HepG2 (cell line): ENCODE data around the gene RAB3A. TPM values are rescaled to one million over a fixed set of nuclear protein-coding genes. Genes with fewer than 3 reads are reported as not detected.
A peak's percentile ranks its signal among the peaks of the same experiment; 100 is the strongest.

Experiments
- BCL6 ChIP-seq: IDR thresholded peaks from 2 replicates; pipeline ENCODE4 v1.6.1; 2016; ENCODE audit warnings: missing genetic modification reagents, missing compliant biosample characterization
- EEA1 ChIP-seq: sonication (generic); formaldehyde crosslinking; IDR thresholded peaks from 2 replicates; pipeline ENCODE4 v1.5.1; 2020; ENCODE audit warnings: mild to moderate bottlenecking, missing genetic modification reagents, borderline replicate concordance
- MXI1 ChIP-seq: IDR thresholded peaks from 3 replicates; pipeline ENCODE4 v1.6.1; 2012; ENCODE audit warnings: low read depth, low read length, inconsistent platforms, borderline replicate concordance
- PHB2 ChIP-seq: fragments of 450-650 bp; IDR thresholded peaks from 2 replicates; pipeline ENCODE4 v1.6.1; 2018; ENCODE audit not compliant: partially characterized antibody
- RNF2 ChIP-seq: fragments of 450-650 bp; conservative IDR thresholded peaks from 2 replicates; pipeline ENCODE4 v1.6.1; 2016; ENCODE audit warnings: low read depth
- TBX3 ChIP-seq: fragments of 450-650 bp; IDR thresholded peaks from 2 replicates; pipeline ENCODE4 v1.6.1; 2017; ENCODE audit warnings: antibody characterized with exemption, mild to moderate bottlenecking, inconsistent platforms, borderline replicate concordance
- TCF7 ChIP-seq: sonication (generic); IDR thresholded peaks from 2 replicates; pipeline ENCODE4 v1.6.1; 2016; ENCODE audit warnings: antibody characterized with exemption, low read depth
- ZNF407 ChIP-seq: sonication (generic); formaldehyde crosslinking; IDR thresholded peaks from one replicate; pipeline ENCODE4 v1.5.1; 2020; ENCODE audit warnings: mild to moderate bottlenecking, missing genetic modification reagents; ENCODE audit errors: not compliant biosample characterization
- ZNF562 ChIP-seq: sonication (generic); formaldehyde crosslinking; IDR thresholded peaks from 2 replicates; pipeline ENCODE4 v1.8.0; 2022; ENCODE audit warnings: missing genetic modification reagents, borderline replicate concordance
- ZNF7 ChIP-seq: IDR thresholded peaks from 2 replicates; pipeline ENCODE4 v1.6.1; 2016; ENCODE audit warnings: missing biosample characterization, missing genetic modification reagents
- polyA plus RNA-seq, 8 experiments: library from polyadenylated mRNA; depleted of rRNA in 3 of 8; stranded (reverse) in 7 of 8; unstranded in 1 of 8; fragments of >200 nt; fragmentation: Illumina TruSeq in 4 of 8; extraction: Trizol in 4 of 8; gene quantifications; 2 replicates each; pipeline versions ENCODE4 v1.2.1 to v1.2.3, GENCODE V29; 2011 to 2016; ENCODE audit warnings: low read depth in 4 of 8, missing spikeins in 1 of 8, mixed read lengths in 1 of 8; ENCODE audit not compliant: insufficient read depth in 1 of 8
- total RNA-seq, 5 experiments: library from RNA; depleted of rRNA; stranded (reverse); fragments of >200 nt; fragmentation: Illumina TruSeq; extraction: Trizol; gene quantifications; 2 replicates each; pipeline ENCODE4 v1.2.3, GENCODE V29; 2016; ENCODE audit warnings: low read depth in 1 of 5
- TF ChIP-seq, protein P1 (sequence below), 2 experiments: IDR thresholded peaks; 2 replicates each; pipeline ENCODE4 v1.6.1; 2011 to 2012; ENCODE audit warnings: low read length in 2 of 2, borderline replicate concordance in 1 of 2, low read depth in 1 of 2, mild to moderate bottlenecking in 1 of 2, moderate library complexity in 1 of 2
- TF ChIP-seq, protein P2 (sequence below): IDR thresholded peaks from 2 replicates; pipeline ENCODE4 v1.6.1; 2016; ENCODE audit warnings: low read depth, missing genetic modification reagents, missing compliant biosample characterization

The RAB3A gene
- total and polyA plus RNA-seq, 2 of the 13 experiments (the other 11 are each of a cell fraction or from before 2014, with no cell fraction given), result 0.58 to 0.98 TPM

DNA sequence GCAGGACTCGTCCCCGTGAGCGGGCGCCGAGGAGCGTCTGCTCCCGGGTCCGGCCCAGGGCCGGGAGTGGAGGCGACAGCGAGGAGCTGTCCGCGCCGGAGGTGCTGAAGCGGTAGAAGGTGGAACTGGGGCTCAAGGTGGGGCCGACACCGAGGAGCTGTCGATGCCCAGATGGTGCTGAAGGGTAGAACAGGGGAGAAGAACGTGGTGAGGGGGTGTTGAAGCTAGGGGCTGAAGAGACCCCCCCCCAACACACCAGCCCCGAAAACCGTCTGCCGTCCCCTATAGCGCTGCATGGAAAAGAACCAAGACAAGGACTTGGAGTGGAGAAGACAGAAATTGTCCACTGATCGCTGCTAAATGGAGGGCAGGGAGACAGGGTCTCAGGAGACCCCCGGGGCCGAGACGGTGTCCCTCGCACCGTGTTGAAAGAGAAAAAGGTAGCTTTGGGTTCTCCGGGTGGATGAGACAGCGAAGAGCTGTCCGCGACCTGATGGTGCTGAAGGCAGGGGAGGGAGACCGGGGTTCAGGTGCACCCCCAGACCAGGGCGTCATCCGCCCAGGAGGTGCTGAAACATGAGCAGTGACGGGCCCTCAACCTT is 29.5 kb upstream of the RAB3A start (continued):
- TF ChIP-seq, protein P1, sequence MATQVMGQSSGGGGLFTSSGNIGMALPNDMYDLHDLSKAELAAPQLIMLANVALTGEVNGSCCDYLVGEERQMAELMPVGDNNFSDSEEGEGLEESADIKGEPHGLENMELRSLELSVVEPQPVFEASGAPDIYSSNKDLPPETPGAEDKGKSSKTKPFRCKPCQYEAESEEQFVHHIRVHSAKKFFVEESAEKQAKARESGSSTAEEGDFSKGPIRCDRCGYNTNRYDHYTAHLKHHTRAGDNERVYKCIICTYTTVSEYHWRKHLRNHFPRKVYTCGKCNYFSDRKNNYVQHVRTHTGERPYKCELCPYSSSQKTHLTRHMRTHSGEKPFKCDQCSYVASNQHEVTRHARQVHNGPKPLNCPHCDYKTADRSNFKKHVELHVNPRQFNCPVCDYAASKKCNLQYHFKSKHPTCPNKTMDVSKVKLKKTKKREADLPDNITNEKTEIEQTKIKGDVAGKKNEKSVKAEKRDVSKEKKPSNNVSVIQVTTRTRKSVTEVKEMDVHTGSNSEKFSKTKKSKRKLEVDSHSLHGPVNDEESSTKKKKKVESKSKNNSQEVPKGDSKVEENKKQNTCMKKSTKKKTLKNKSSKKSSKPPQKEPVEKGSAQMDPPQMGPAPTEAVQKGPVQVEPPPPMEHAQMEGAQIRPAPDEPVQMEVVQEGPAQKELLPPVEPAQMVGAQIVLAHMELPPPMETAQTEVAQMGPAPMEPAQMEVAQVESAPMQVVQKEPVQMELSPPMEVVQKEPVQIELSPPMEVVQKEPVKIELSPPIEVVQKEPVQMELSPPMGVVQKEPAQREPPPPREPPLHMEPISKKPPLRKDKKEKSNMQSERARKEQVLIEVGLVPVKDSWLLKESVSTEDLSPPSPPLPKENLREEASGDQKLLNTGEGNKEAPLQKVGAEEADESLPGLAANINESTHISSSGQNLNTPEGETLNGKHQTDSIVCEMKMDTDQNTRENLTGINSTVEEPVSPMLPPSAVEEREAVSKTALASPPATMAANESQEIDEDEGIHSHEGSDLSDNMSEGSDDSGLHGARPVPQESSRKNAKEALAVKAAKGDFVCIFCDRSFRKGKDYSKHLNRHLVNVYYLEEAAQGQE (IDR thresholded peaks at IDR 0.05; ENCODE audit: borderline replicate concordance in 1 of 2, low read depth in 1 of 2, low read length in 2 of 2), result peak; percentile 88 to 94
- peak; percentile 65; the same call in 1 of the 2 replicates for TF ChIP-seq EEA1
- TF ChIP-seq, protein P2, sequence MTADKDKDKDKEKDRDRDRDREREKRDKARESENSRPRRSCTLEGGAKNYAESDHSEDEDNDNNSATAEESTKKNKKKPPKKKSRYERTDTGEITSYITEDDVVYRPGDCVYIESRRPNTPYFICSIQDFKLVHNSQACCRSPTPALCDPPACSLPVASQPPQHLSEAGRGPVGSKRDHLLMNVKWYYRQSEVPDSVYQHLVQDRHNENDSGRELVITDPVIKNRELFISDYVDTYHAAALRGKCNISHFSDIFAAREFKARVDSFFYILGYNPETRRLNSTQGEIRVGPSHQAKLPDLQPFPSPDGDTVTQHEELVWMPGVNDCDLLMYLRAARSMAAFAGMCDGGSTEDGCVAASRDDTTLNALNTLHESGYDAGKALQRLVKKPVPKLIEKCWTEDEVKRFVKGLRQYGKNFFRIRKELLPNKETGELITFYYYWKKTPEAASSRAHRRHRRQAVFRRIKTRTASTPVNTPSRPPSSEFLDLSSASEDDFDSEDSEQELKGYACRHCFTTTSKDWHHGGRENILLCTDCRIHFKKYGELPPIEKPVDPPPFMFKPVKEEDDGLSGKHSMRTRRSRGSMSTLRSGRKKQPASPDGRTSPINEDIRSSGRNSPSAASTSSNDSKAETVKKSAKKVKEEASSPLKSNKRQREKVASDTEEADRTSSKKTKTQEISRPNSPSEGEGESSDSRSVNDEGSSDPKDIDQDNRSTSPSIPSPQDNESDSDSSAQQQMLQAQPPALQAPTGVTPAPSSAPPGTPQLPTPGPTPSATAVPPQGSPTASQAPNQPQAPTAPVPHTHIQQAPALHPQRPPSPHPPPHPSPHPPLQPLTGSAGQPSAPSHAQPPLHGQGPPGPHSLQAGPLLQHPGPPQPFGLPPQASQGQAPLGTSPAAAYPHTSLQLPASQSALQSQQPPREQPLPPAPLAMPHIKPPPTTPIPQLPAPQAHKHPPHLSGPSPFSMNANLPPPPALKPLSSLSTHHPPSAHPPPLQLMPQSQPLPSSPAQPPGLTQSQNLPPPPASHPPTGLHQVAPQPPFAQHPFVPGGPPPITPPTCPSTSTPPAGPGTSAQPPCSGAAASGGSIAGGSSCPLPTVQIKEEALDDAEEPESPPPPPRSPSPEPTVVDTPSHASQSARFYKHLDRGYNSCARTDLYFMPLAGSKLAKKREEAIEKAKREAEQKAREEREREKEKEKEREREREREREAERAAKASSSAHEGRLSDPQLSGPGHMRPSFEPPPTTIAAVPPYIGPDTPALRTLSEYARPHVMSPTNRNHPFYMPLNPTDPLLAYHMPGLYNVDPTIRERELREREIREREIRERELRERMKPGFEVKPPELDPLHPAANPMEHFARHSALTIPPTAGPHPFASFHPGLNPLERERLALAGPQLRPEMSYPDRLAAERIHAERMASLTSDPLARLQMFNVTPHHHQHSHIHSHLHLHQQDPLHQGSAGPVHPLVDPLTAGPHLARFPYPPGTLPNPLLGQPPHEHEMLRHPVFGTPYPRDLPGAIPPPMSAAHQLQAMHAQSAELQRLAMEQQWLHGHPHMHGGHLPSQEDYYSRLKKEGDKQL (CRISPR knock-in tag), result 0 out of 2 replicates have a peak, but pooled peaks have one; percentile 28
- TF ChIP-seq ZNF562 (CRISPR knock-in tag), result no peak
- no peak for TF ChIP-seq TCF7
- TF ChIP-seq BCL6 (CRISPR knock-in tag), result peak; percentile 53
- TF ChIP-seq ZNF407, result peak; percentile 87
- TF ChIP-seq TBX3, result no peak
- no peak for TF ChIP-seq RNF2
- TF ChIP-seq MXI1, result peak; percentile 88
- TF ChIP-seq PHB2, result no peak
- peak; percentile 58 for TF ChIP-seq ZNF7 (CRISPR knock-in tag)
